GM12878 (cell line): ENCODE data around the gene RHOF. TPM values are rescaled to one million over a fixed set of nuclear protein-coding genes. Genes with fewer than 3 reads are reported as not detected.

Experiments
- ASH2L ChIP-seq: fragments of 300-600, 200-600 bp; sonication (generic); IDR thresholded peaks from 2 replicates; pipeline ENCODE4 v1.6.1; 2017; ENCODE audit warnings: low read depth, mild to moderate bottlenecking, borderline replicate concordance
- ATF2 ChIP-seq: IDR thresholded peaks from 2 replicates; pipeline ENCODE4 v1.6.1; 2012; ENCODE audit warnings: low read length, inconsistent platforms
- BRCA1 ChIP-seq: IDR thresholded peaks from 2 replicates; pipeline ENCODE4 v1.6.1; 2011; ENCODE audit warnings: low read depth, low read length, improper control_type of control experiment
- CREB1 ChIP-seq: IDR thresholded peaks from 2 replicates; pipeline ENCODE4 v1.6.1; 2012; ENCODE audit warnings: low read depth, mild to moderate bottlenecking, inconsistent platforms
- E2F8 ChIP-seq: fragments of 450-650 bp; IDR thresholded peaks from 2 replicates; pipeline ENCODE4 v1.6.1; 2018; ENCODE audit warnings: mild to moderate bottlenecking, low read depth, moderate library complexity; ENCODE audit not compliant: partially characterized antibody
- HCFC1 ChIP-seq: fragments of 150-350 bp; IDR thresholded peaks from 2 replicates; pipeline ENCODE4 v1.6.1; 2014; ENCODE audit warnings: low read length
- JUND ChIP-seq: IDR thresholded peaks from 2 replicates; pipeline ENCODE4 v1.6.1; 2012; ENCODE audit warnings: low read depth, mild to moderate bottlenecking, low read length, improper control_type of control experiment, moderate library complexity
- MTA2 ChIP-seq: fragments of 450-650 bp; IDR thresholded peaks from 2 replicates; pipeline ENCODE4 v1.6.1; 2016; ENCODE audit warnings: low read depth, mild to moderate bottlenecking, moderate library complexity
- MTA3 ChIP-seq: IDR thresholded peaks from 2 replicates; pipeline ENCODE4 v1.6.1; 2012; ENCODE audit warnings: low read length, inconsistent platforms, borderline replicate concordance
- MYB ChIP-seq: fragments of 150-350 bp; IDR thresholded peaks from 2 replicates; pipeline ENCODE4 v1.6.1; 2014; ENCODE audit warnings: mild to moderate bottlenecking, low read depth, low read length, borderline replicate concordance
- PRDM15 ChIP-seq: fragments of 450-650 bp; formaldehyde crosslinking; IDR thresholded peaks from 2 replicates; pipeline ENCODE4 v1.4.0; 2020; ENCODE audit warnings: mild to moderate bottlenecking, moderate library complexity
- RB1 ChIP-seq: fragments of 450-650 bp; formaldehyde crosslinking; IDR thresholded peaks from 2 replicates; pipeline ENCODE4 v1.6.1; 2017; ENCODE audit warnings: mild to moderate bottlenecking, borderline replicate concordance
- SIN3A ChIP-seq: IDR thresholded peaks from 2 replicates; pipeline ENCODE4 v1.6.1; 2012; ENCODE audit warnings: low read depth, low read length, improper control_type of control experiment
- SIX5 ChIP-seq: IDR thresholded peaks from 2 replicates; pipeline ENCODE4 v1.6.1; 2011; ENCODE audit warnings: mild to moderate bottlenecking, low read depth, low read length, moderate library complexity; ENCODE audit not compliant: severe bottlenecking
- SMC3 ChIP-seq: IDR thresholded peaks from 2 replicates; pipeline ENCODE4 v1.6.1; 2011; ENCODE audit warnings: low read length, improper control_type of control experiment, borderline replicate concordance
- SREBF1 ChIP-seq: IDR thresholded peaks from 2 replicates; pipeline ENCODE4 v1.6.1; 2012; ENCODE audit warnings: mild to moderate bottlenecking, low read length
- SRF ChIP-seq, 2 experiments: IDR thresholded peaks; 2 replicates each; pipeline ENCODE4 v1.6.1; 2011; ENCODE audit warnings: low read depth in 2 of 2, low read length in 2 of 2, mild to moderate bottlenecking in 1 of 2, moderate library complexity in 1 of 2
- TAF1 ChIP-seq: IDR thresholded peaks from 2 replicates; pipeline ENCODE4 v1.6.1; 2011; ENCODE audit warnings: mild to moderate bottlenecking, low read depth, low read length, borderline replicate concordance
- TBL1XR1 ChIP-seq: IDR thresholded peaks from 2 replicates; pipeline ENCODE4 v1.6.1; 2012; ENCODE audit warnings: low read depth, low read length, improper control_type of control experiment
- ZNF207 ChIP-seq: fragments of 450-650 bp; IDR thresholded peaks from 2 replicates; pipeline ENCODE4 v1.6.1; 2014; ENCODE audit warnings: antibody characterized with exemption, mild to moderate bottlenecking, borderline replicate concordance
- ZNF384 ChIP-seq: IDR thresholded peaks from 2 replicates; pipeline ENCODE4 v1.6.1; 2012; ENCODE audit warnings: low read depth, mild to moderate bottlenecking, low read length, improper control_type of control experiment, borderline replicate concordance
- polyA plus RNA-seq, 11 experiments: library from polyadenylated mRNA; depleted of rRNA in 4 of 11; unstranded in 6 of 11; stranded (reverse) in 5 of 11; fragments of >200 nt; fragmentation: Nextera tagmentation in 4 of 11; fragmentation: Illumina TruSeq in 1 of 11; extraction: Ambion mirVana in 4 of 11; extraction: Trizol in 1 of 11; gene quantifications; 1 replicate in 1 of 11; 2 replicates in 10 of 11; pipeline versions ENCODE4 v1.2.1 to v1.2.3, GENCODE V29; 2011 to 2016; ENCODE audit warnings: inconsistent platforms in 2 of 11, missing spikeins in 2 of 11, low read depth in 1 of 11
- total RNA-seq, 4 experiments: library from RNA; depleted of rRNA in 3 of 4; stranded (reverse); fragments of >200 nt in 3 of 4; fragmentation: Illumina TruSeq in 1 of 4; extraction: Trizol in 1 of 4; gene quantifications; 2 replicates each; pipeline versions ENCODE4 v1.2.1 to v1.2.3, GENCODE V29; 2013 to 2021

RHOF gene
- total and polyA plus RNA-seq, 10 of the 15 experiments (the other 5 are each of a cell fraction or from before 2014, with no cell fraction given) = 6.1 to 78.7 (median 39.7) TPM

GRCh38 chr12:121789800-121790728 is 3.4 kb downstream of the RHOF start (continued):
- TF ChIP-seq MTA3 (no peak), ZNF384 (no peak), PRDM15 (CRISPR knock-in tag) (no peak), ZNF207 (no peak), ATF2 (no peak), TBL1XR1 (peak; percentile 55; the same call in 1 of the 2 replicates), RB1 (no peak), BRCA1 (no peak), SIN3A (no peak; the same call in 1 of the 2 replicates), SMC3 (no peak), SIX5 (no peak), JUND (no peak), E2F8 (peak; percentile 22), SRF (IDR thresholded peaks at IDR 0.05; ENCODE audit: low read depth in 2 of 2, low read length in 2 of 2) (no peak), HCFC1 (no peak), SREBF1 (no peak), CREB1 (no peak), TAF1 (0 out of 2 replicates have a peak, but pooled peaks have one; percentile 38), MTA2 (peak; percentile 63), ASH2L (no peak), MYB (no peak)
